IMR-90 (cell line): ENCODE measurements around the gene MEF2C. TPM values are rescaled to one million over a fixed set of nuclear protein-coding genes. Genes with fewer than 3 reads are reported as not detected.

ENCODE experiments used
- ATAC-seq: fragments of 200-7000 bp; cut with Tn5 transposase; 2 replicates; pipeline ENCODE4 v1.9.1; 2020; ENCODE audit warnings: low read depth, mild to moderate bottlenecking, moderate library complexity
- BruUV-seq: library from RNA; stranded (reverse); fragments of 400-500 nt; replicated peaks from 2 replicates; lab custom pipeline; 2021; lab: Mats Ljungman, UMichigan
- CTCF ChIA-PET: fragments of 300-600 bp; formaldehyde crosslinking; extraction: SDS; loops from one replicate; lab custom pipeline; 2021; ENCODE audit warnings: antibody characterized with exemption; lab: Yijun Ruan, JAX
- POLR2A ChIA-PET: fragments of 300-600 bp; sonication (Branson Sonifier 250); formaldehyde crosslinking; loops from one replicate; lab custom pipeline; 2022; ENCODE audit warnings: antibody characterized with exemption; ENCODE audit not compliant: unreplicated experiment; lab: Charles Lee
- DNase-seq: peaks from one replicate; pipeline ENCODE4 v3.0.0; 2013
- H2AFZ ChIP-seq: replicated peaks from 2 replicates; pipeline ENCODE3; 2013; ENCODE audit warnings: low read length, mild to moderate bottlenecking; ENCODE audit not compliant: poor library complexity
- H2AK5ac ChIP-seq: 2 replicates; pipeline ENCODE4 v1.6.1; 2013; ENCODE audit warnings: low read depth, low read length, inconsistent platforms
- H2AK9ac ChIP-seq: replicated peaks from 2 replicates; pipeline ENCODE3; 2013; ENCODE audit warnings: mild to moderate bottlenecking, low read depth, low read length, moderate library complexity; ENCODE audit not compliant: poor library complexity
- H2BK120ac ChIP-seq: 2 replicates; pipeline ENCODE4 v1.6.1; 2013; ENCODE audit warnings: low read depth, low read length, inconsistent platforms
- H2BK15ac ChIP-seq: 3 replicates; pipeline ENCODE4 v1.6.1; 2013; ENCODE audit warnings: low read depth, low read length, inconsistent platforms
- H2BK20ac ChIP-seq: 2 replicates; pipeline ENCODE4 v1.6.1; 2013; ENCODE audit warnings: low read depth, mild to moderate bottlenecking, inconsistent platforms, low read length, moderate library complexity
- H2BK5ac ChIP-seq: 2 replicates; pipeline ENCODE4 v1.6.1; 2013; ENCODE audit warnings: mild to moderate bottlenecking, low read depth, low read length, inconsistent platforms; ENCODE audit not compliant: poor library complexity, severe bottlenecking
- H3K14ac ChIP-seq: replicated peaks from 2 replicates; pipeline ENCODE4 v1.6.1; 2013; ENCODE audit warnings: low read depth, low read length, inconsistent platforms
- H3K18ac ChIP-seq: 2 replicates; pipeline ENCODE4 v1.6.1; 2013; ENCODE audit warnings: low read depth, low read length, control low read depth
- H3K23ac ChIP-seq: 2 replicates; pipeline ENCODE4 v1.6.1; 2013; ENCODE audit warnings: low read depth, low read length, inconsistent platforms
- H3K27ac ChIP-seq: 2 replicates; pipeline ENCODE4 v1.5.1; 2013; ENCODE audit warnings: mild to moderate bottlenecking, control low read depth, low read length; ENCODE audit not compliant: insufficient read depth
- H3K27me3 ChIP-seq: 2 replicates; pipeline ENCODE4 v1.6.1; 2013; ENCODE audit warnings: low read length; ENCODE audit not compliant: control insufficient read depth, insufficient read depth
- H3K36me3 ChIP-seq: 2 replicates; pipeline ENCODE4 v1.6.1; 2013; ENCODE audit warnings: low read length, mixed read lengths; ENCODE audit not compliant: control insufficient read depth, insufficient read depth
- H3K4ac ChIP-seq: 2 replicates; pipeline ENCODE4 v1.6.1; 2013; ENCODE audit warnings: low read depth, low read length, inconsistent platforms
- H3K4me1 ChIP-seq: 2 replicates; pipeline ENCODE4 v1.6.1; 2013; ENCODE audit warnings: low read length, mixed read lengths; ENCODE audit not compliant: control insufficient read depth, insufficient read depth
- H3K4me2 ChIP-seq: 2 replicates; pipeline ENCODE4 v1.6.1; 2013; ENCODE audit warnings: low read depth, mild to moderate bottlenecking, control low read depth, low read length, moderate library complexity
- H3K4me3 ChIP-seq: 2 replicates; pipeline ENCODE4 v1.5.1; 2013; ENCODE audit warnings: low read depth, mild to moderate bottlenecking, control low read depth, low read length, moderate library complexity; ENCODE audit not compliant: insufficient read depth
- H3K56ac ChIP-seq: 2 replicates; pipeline ENCODE4 v1.6.1; 2013; ENCODE audit warnings: low read length, inconsistent platforms; ENCODE audit not compliant: insufficient read depth; ENCODE audit errors: extremely low read depth
- H3K79me1 ChIP-seq, 2 experiments: 2 replicates each; pipeline ENCODE4 v1.6.1; 2013; ENCODE audit warnings: low read length in 2 of 2, inconsistent platforms in 1 of 2, low read depth in 1 of 2
- H3K9ac ChIP-seq: 2 replicates; pipeline ENCODE4 v1.6.1; 2013; ENCODE audit warnings: low read depth, low read length, control low read depth
- H3K9me1 ChIP-seq: 2 replicates; pipeline ENCODE4 v1.6.1; 2013; ENCODE audit warnings: low read length, inconsistent platforms; ENCODE audit not compliant: insufficient read depth
- H3K9me3 ChIP-seq: 2 replicates; pipeline ENCODE4 v1.6.1; 2013; ENCODE audit warnings: low read length; ENCODE audit not compliant: control insufficient read depth, insufficient read depth
- H4K20me1 ChIP-seq: 2 replicates; pipeline ENCODE4 v1.6.1; 2013; ENCODE audit warnings: low read length, inconsistent platforms; ENCODE audit not compliant: insufficient read depth
- H4K5ac ChIP-seq: 2 replicates; pipeline ENCODE4 v1.6.1; 2013; ENCODE audit warnings: mild to moderate bottlenecking, low read depth, low read length, control low read depth
- H4K8ac ChIP-seq, 2 experiments: 2 replicates each; pipeline ENCODE4 v1.6.1; 2013; ENCODE audit warnings: low read depth in 2 of 2, low read length in 2 of 2, control low read depth in 1 of 2, inconsistent platforms in 1 of 2
- H4K91ac ChIP-seq: 2 replicates; pipeline ENCODE4 v1.6.1; 2013; ENCODE audit warnings: low read depth, low read length, inconsistent platforms; ENCODE audit not compliant: insufficient read depth
- BHLHE40 ChIP-seq: fragments of 150-350 bp; IDR thresholded peaks from 2 replicates; pipeline ENCODE4 v1.6.1; 2016; ENCODE audit warnings: mild to moderate bottlenecking, low read depth, low read length
- CEBPB ChIP-seq: IDR thresholded peaks from 2 replicates; pipeline ENCODE4 v1.6.1; 2012; ENCODE audit warnings: low read depth, low read length, improper control_type of control experiment
- MAZ ChIP-seq: IDR thresholded peaks from 2 replicates; pipeline ENCODE4 v1.6.1; 2012; ENCODE audit warnings: low read depth, mild to moderate bottlenecking, low read length, improper control_type of control experiment, moderate library complexity, borderline replicate concordance
- SMC3 ChIP-seq: fragments of 150-350 bp; IDR thresholded peaks from 2 replicates; pipeline ENCODE4 v1.6.1; 2016; ENCODE audit warnings: low read depth, mild to moderate bottlenecking, antibody characterized with exemption, low read length, moderate library complexity
- WGBS, 2 experiments: methylation state at CpG; one replicate each; pipeline versions ENCODE4 v1.1.5 to v1.1.7; 2013; ENCODE audit warnings: missing lambda C conversion rate in 2 of 2; ENCODE audit not compliant: insufficient read length in 1 of 2; ENCODE audit errors: extremely low coverage in 2 of 2; 5-methylcytosine and 5-hydroxymethylcytosine counted together
- dilution Hi-C: fragments of 300-500 bp; cut with HindIII; formaldehyde crosslinking; loops from one replicate; pipeline ENCODE4 v1.14.3; 2018; ENCODE audit warnings: low sequenced_read_pairs; ENCODE audit not compliant: unreplicated experiment
- in situ Hi-C: fragments of 300-500 bp; cut with MboI; formaldehyde crosslinking; loops from 3 replicates; pipeline ENCODE4 v1.14.3; 2019; ENCODE audit warnings: low sequenced_read_pairs, inconsistent platforms, mixed read lengths
- intact Hi-C: fragments of 100-400 bp; cut with micrococcal nuclease; formaldehyde crosslinking; loops from 2 replicates; pipeline ENCODE4 v1.10.0; 2022
- polyA plus RNA-seq, 3 experiments: library from polyadenylated mRNA; depleted of rRNA; stranded (reverse); fragments of >200 nt; gene quantifications; 2 replicates each; pipeline ENCODE4 v1.2.3, GENCODE V29; 2012; ENCODE audit warnings: low replicate concordance in 1 of 3
- total RNA-seq: library from RNA; depleted of rRNA; stranded (reverse); fragments of >200 nt; gene quantifications from 2 replicates; pipeline ENCODE4 v1.2.3, GENCODE V29; 2012

Gene MEF2C
- total and polyA plus RNA-seq, 2 of the 4 experiments (the other 2 are of a cell fraction): 1.5 to 6.8 TPM

DNA sequence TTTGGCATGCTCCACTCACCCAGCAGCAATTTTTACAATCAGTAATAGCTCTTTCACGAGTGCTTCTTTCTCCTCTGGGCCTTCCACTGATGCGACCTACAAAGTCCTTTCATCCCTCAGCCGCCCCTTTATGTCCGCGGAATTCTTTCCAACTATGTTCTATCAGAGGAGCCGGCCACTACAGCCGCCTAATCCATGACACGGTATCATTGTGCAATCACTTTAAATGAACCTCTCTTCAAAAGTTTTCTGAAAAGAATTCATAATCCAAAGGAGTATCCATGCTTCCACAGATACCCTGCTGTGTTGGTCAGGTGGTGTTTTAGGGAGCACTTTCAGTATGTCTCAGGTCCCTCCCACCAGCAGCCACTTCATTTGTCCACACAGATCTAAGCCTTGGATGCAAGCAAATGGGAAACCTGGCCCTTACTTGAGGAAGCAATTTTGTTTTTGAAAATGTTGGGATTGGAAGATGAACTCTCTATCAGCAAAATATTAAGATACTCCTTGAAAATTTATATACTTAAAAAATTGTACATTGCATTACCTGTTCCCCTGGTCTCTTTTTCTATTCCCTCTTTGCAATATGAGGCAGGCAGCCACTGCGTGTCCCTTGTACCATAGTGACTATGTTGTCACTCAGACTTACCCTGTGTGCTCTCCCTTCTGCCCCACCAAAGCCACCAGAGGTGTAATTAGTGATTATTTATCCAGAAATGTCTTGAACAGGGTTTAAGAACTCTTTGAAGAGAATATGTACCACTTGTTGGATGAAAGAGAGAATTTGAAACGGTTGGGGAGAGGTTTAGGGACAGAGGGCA, 12.9 kb upstream of the MEF2C start:
- BruUV-seq: no TSS peak
- Histone ChIP-seq H3K9ac (no peak overlapping the region), H2BK120ac (no peak overlapping the region), H3K56ac (no peak overlapping the region), H2AK5ac (no peak overlapping the region), H3K9me1 (no peaks in the 10 kb centered on the region), H3K4me1 (no peaks in the 10 kb centered on the region), H3K27ac (no peak overlapping the region), H3K27me3 (no peaks in the 10 kb centered on the region), H3K23ac (no peak overlapping the region), H4K5ac (no peak overlapping the region), H3K4ac (no peak overlapping the region), H4K91ac (no peak overlapping the region), H2AK9ac (no peak overlapping the region), H3K36me3 (no peaks in the 10 kb centered on the region), H3K79me1 (no peaks in the 10 kb centered on the region), H3K4me3 (no peak overlapping the region), H3K4me2 (no peak overlapping the region), H2BK15ac (no peak overlapping the region), H4K20me1 (no peaks in the 10 kb centered on the region), H2BK5ac (no peak overlapping the region), H4K8ac (no peak overlapping the region), H3K9me3 (no peaks in the 10 kb centered on the region), H2AFZ (no peak overlapping the region), H3K14ac (no peak overlapping the region), H3K18ac (no peak overlapping the region), H2BK20ac (no peak overlapping the region)
- WGBS, 2 experiments: no CpG with 5 or more reads among the region's 10 CpGs
- in situ Hi-C loops: no loop called here
- DNase-seq (no peak), ATAC-seq (no peak)
- ChIA-PET POLR2A (no interaction called here), CTCF (no interaction called here)
- TF ChIP-seq MAZ: no peak
- TF ChIP-seq SMC3: no peak
- TF ChIP-seq BHLHE40: no peak
- TF ChIP-seq CEBPB: peak; percentile 61
- dilution Hi-C loops: no loop called here
- intact Hi-C loops: no loop called here
